ENCODE measurements around the gene MESP2.
A peak's percentile ranks its signal among the peaks of the same experiment; 100 is the strongest.

The MESP2 gene

DNA sequence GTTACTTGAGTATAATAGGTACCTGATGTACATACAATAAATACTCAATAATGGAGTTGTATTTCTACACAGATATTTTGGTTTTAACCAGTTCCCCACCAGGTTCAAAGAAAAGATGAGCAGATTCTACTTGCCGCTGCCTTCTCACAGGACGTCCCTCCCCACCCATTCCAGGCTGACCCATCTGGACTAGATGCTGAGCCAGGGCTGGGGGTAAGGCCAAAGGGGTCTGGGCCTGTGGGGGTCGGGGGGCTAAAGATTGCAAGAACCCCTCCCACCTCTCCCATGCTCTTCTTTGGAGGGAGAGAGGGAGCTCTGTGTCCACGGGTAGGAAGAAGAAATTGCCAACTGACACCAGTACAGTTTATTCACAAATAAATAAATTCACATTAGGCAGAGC, 26.6 kb upstream of the MESP2 start:
- peaks cover 3% of the 10 kb centered on the region for H3K27me3 Mint-ChIP-seq
- no peaks in the 10 kb centered on the region for H3K36me3 Mint-ChIP-seq
- DNase-seq (ENCODE audit: low spot score in 2 of 2) (no peak), ATAC-seq (ENCODE audit: low read depth) (no peak)
- H3K4me3 Mint-ChIP-seq = peak overlapping the region; percentile 81
- H3K27ac Mint-ChIP-seq = no peak overlapping the region
- H3K4me1 Mint-ChIP-seq = peaks cover 3% of the 10 kb centered on the region
- no peaks in the 10 kb centered on the region for H3K9me3 Mint-ChIP-seq

DNA sequence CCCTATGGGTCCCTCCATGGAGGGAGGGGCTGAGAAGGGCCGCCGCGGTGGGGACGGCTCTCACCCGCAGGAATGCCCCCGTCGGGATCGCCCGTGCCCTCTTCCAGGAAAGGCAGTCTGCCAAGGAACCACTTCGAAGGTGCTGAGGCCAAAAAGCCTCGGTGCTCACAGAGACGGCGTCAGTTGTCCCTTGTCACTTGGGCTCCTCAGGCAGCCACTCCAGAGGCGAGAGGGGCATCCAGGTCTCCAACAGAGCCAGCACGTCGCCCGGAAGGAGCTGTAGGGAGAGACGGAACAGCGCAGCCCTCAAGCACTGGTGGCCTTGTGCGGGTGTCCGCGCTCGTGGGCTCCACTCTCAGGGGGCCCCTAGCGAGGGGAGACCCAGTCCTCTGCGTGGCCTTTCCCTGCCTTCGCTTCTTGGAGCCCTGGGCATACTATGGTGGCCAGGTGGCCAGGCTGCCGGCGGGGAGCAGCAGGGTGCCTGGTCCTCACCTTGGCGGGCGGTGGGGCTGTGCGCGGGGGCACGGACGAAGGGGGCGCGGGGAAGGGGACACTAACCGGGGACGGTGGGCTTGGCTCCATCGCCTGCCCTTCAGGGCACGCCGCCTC, 26.1 kb upstream of the MESP2 start:
- H3K27ac Mint-ChIP-seq = no peak overlapping the region
- no peaks in the 10 kb centered on the region for H3K36me3 Mint-ChIP-seq
- ATAC-seq (ENCODE audit: low read depth) (no peak), DNase-seq (ENCODE audit: low spot score in 2 of 2) (peak in 1 of 2 donors; percentile 39)
- no peaks in the 10 kb centered on the region for H3K9me3 Mint-ChIP-seq
- H3K27me3 Mint-ChIP-seq = peaks cover 2% of the 10 kb centered on the region
- H3K4me3 Mint-ChIP-seq = peak overlapping the region; percentile 81
- peaks cover 3% of the 10 kb centered on the region for H3K4me1 Mint-ChIP-seq

- DNase-seq (ENCODE audit: low spot score in 2 of 2) (peak; percentile 85 to 88), ATAC-seq (ENCODE audit: low read depth) (peak; percentile 87)
- Mint-ChIP-seq H3K9me3 (no peaks in the 10 kb centered on the region), H3K27me3 (peaks cover 2% of the 10 kb centered on the region), H3K4me1 (peaks cover 3% of the 10 kb centered on the region), H3K36me3 (no peaks in the 10 kb centered on the region), H3K27ac (no peak within 1 kb of the TSS), H3K4me3 (peak within 1 kb of the TSS; percentile 81)
Observed at GRCh38 chr15:89750560-89751542, 25.3 kb upstream of the MESP2 start, which contains the start of gene MESP1. Gene MESP1, minus strand, starts transcription at chr15:89751249. Its CDS starts 18 bp downstream, at chr15:89751231.

DNA sequence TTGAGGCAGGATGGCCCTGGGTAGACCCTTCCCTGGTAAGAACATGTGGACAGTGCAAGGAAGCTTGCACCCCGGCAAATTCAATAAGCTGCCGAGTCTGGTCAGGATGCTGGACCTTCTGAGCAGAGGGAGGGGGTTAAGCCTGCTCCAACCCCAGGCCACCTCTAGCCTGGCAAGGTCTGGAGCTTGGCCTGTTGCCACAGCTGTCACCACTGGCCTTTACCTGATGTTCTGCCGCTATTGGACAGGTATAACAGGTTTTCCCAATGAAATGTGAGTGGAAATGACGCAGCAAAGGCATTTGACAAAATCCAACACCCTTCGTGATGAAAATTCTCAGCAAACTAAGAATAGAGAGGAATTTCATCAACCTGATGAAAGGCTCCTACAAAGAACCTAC, 24.4 kb upstream of the MESP2 start:
- Mint-ChIP-seq H3K9me3 (no peaks in the 10 kb centered on the region), H3K27ac (no peak overlapping the region), H3K36me3 (no peaks in the 10 kb centered on the region), H3K4me1 (peaks cover 3% of the 10 kb centered on the region), H3K27me3 (peaks cover 4% of the 10 kb centered on the region), H3K4me3 (peak overlapping the region; percentile 44)
- DNase-seq (ENCODE audit: low spot score in 2 of 2) (no peak), ATAC-seq (ENCODE audit: low read depth) (no peak)

GRCh38 chr15:89753855-89754254, 22.3 kb upstream of the MESP2 start:
- peaks cover 3% of the 10 kb centered on the region for H3K4me1 Mint-ChIP-seq
- H3K4me3 Mint-ChIP-seq = no peak overlapping the region
- ATAC-seq (ENCODE audit: low read depth) = no peak
- H3K9me3 Mint-ChIP-seq = no peaks in the 10 kb centered on the region
- DNase-seq (ENCODE audit: low spot score in 2 of 2) = no peak
- H3K27ac Mint-ChIP-seq = no peak overlapping the region
- H3K36me3 Mint-ChIP-seq = no peaks in the 10 kb centered on the region
- H3K27me3 Mint-ChIP-seq = peaks cover 4% of the 10 kb centered on the region

DNA sequence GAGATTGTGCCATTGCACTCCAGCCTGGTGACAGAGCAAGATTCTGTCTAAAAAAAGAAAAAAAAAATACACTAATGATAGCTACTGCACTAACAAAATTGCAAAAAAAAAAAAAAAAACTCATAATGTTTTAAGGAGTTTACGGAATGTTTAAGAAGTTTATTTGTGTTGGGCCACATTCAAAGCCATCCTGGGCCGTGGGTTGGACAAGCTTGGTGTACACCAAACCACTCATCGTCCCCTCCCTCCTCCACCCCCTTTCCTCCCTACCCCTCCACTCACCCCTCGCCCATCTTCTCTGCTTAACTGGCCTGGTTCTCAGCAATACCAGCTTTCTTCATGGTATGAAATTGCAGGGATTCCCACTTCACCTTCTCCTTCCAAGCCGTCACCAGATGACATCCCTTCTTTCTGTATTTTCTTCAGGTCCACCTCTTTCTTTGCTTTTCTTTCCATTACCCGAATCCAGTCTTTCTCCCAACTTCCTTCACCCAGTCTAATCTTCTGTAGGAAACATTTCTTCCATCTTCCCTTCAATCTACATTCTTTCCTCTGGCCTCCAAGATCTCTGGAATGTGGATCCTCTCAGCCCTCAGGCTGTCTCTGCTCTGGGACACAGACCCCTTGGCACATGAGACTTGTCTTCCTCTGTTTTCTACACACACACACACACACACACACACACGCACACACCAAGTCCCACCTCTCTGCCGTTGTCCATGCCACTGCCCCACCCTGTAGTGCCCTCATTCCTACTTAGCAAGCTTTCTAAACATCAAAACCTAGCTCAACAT, 21.6 kb upstream of the MESP2 start:
- DNase-seq (ENCODE audit: low spot score in 2 of 2) (no peak), ATAC-seq (ENCODE audit: low read depth) (no peak)
- Mint-ChIP-seq H3K4me1 (peaks cover 3% of the 10 kb centered on the region), H3K27me3 (peaks cover 4% of the 10 kb centered on the region), H3K4me3 (no peak overlapping the region), H3K27ac (no peak overlapping the region), H3K9me3 (no peaks in the 10 kb centered on the region), H3K36me3 (no peaks in the 10 kb centered on the region)

- H3K4me3 Mint-ChIP-seq = no peak overlapping the region
- ATAC-seq (ENCODE audit: low read depth) = no peak
- no peak for DNase-seq (ENCODE audit: low spot score in 2 of 2)
- peaks cover 4% of the 10 kb centered on the region for H3K27me3 Mint-ChIP-seq
- no peak overlapping the region for H3K27ac Mint-ChIP-seq
- no peaks in the 10 kb centered on the region for H3K9me3 Mint-ChIP-seq
- no peaks in the 10 kb centered on the region for H3K4me1 Mint-ChIP-seq
- H3K36me3 Mint-ChIP-seq = no peaks in the 10 kb centered on the region
Observed at GRCh38 chr15:89755701-89756100, 20.4 kb upstream of the MESP2 start.

DNA sequence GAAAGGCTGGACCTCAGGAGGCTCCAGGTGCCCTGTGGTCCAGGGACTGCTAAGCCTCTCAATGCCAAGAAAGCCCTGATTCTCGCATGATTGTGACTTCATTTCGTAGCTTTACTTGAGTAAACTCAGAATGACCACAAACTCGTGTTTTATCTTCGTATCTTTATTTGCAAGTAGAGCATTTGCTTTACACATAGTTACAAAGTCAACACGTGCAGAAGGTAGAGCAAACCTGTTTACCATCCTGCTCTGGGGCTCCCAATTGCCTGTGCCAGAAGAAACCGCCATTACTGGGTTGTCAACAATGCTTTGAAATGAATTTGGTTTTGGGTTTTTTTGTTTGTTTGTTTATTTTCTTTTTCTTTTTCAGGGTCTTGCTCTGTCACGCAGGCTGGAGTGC, 19.2 kb upstream of the MESP2 start:
- no peaks in the 10 kb centered on the region for H3K9me3 Mint-ChIP-seq

DNA sequence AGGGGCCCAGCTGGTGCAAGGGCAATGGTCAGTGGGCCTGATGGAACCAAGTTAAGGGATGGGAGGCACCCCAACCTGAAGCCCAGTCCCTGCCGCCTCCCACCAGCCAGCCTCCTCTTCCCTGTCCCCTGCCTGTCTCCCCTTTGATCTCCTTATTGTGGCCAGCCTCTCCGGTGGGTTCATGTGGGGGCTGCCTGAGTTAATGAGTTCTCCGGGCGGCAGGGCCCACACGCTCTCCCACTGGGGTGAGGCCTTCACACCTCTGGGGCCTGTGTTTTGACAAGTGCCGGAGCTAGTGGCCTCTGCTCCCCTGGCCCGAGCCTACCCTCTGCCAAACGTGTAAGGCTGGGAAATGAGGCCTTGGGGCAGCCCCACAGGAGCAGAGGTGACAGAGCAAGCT, 17.8 kb upstream of the MESP2 start:
- Mint-ChIP-seq H3K4me1 (peaks cover 2% of the 10 kb centered on the region), H3K36me3 (no peaks in the 10 kb centered on the region), H3K9me3 (no peaks in the 10 kb centered on the region), H3K27me3 (peaks cover 4% of the 10 kb centered on the region), H3K27ac (no peak overlapping the region), H3K4me3 (no peak overlapping the region)
- ATAC-seq (ENCODE audit: low read depth) (no peak), DNase-seq (ENCODE audit: low spot score in 2 of 2) (no peak)

More for the DNA sequence above, 19.2 kb upstream of the MESP2 start:
- DNase-seq (ENCODE audit: low spot score in 2 of 2) = no peak
- ATAC-seq (ENCODE audit: low read depth) = no peak
- H3K4me3 Mint-ChIP-seq = no peak overlapping the region
- no peaks in the 10 kb centered on the region for H3K36me3 Mint-ChIP-seq
- peaks cover 4% of the 10 kb centered on the region for H3K27me3 Mint-ChIP-seq
- no peak overlapping the region for H3K27ac Mint-ChIP-seq
- peaks cover 2% of the 10 kb centered on the region for H3K4me1 Mint-ChIP-seq

- DNase-seq (ENCODE audit: low spot score in 2 of 2) = no peak
- H3K27ac Mint-ChIP-seq = no peak overlapping the region
- H3K27me3 Mint-ChIP-seq = peaks cover 2% of the 10 kb centered on the region
- H3K36me3 Mint-ChIP-seq = no peaks in the 10 kb centered on the region
- no peak overlapping the region for H3K4me3 Mint-ChIP-seq
- no peaks in the 10 kb centered on the region for H3K9me3 Mint-ChIP-seq
- H3K4me1 Mint-ChIP-seq = peaks cover 2% of the 10 kb centered on the region
- ATAC-seq (ENCODE audit: low read depth) = no peak
Observed at GRCh38 chr15:89758981-89759380, 17.2 kb upstream of the MESP2 start.

GRCh38 chr15:89759835-89760234, 16.3 kb upstream of the MESP2 start:
- ATAC-seq (ENCODE audit: low read depth) = no peak
- H3K4me1 Mint-ChIP-seq = peaks cover 2% of the 10 kb centered on the region

DNA sequence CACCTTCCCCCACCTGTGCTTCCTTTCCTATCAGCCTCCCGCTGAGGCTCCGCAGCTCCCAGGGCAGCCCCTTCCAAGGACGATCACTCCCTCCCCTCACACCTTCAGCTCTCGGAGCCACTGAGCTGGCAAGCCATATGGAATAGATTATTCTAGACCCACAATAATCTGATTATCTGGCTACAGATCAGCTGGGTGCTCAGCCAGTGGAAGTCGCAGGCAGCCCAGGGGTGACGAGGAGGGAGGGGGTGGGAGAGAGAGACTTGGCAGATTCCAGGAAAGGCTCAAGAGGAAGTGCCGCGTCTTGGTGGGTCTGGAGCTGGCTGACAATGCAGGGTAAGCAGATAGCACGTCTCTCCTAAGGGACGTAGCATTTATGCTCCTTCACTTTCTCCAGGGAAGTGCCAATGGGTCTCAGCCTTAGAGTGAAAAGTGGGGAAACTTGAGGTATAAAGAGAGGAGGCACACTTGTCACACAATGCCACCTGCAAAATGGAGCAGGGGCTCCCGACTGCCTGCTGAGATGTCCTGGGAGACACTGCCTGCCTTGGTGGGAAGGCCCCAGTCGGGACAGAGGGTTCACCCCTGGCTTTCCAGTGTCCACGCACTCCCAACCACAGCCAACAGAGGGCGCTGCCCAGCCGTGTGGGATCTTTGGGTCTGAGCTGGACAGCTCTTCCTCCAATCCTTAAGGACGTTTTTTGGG, 15.7 kb upstream of the MESP2 start:
- no peaks in the 10 kb centered on the region for H3K9me3 Mint-ChIP-seq
- ATAC-seq (ENCODE audit: low read depth) (peak; percentile 80), DNase-seq (ENCODE audit: low spot score in 2 of 2) (peak; percentile 72 to 80)
- H3K36me3 Mint-ChIP-seq = no peaks in the 10 kb centered on the region
- H3K4me1 Mint-ChIP-seq = peaks cover 2% of the 10 kb centered on the region
- peaks cover 2% of the 10 kb centered on the region for H3K27me3 Mint-ChIP-seq
- H3K27ac Mint-ChIP-seq = no peak overlapping the region
- H3K4me3 Mint-ChIP-seq = no peak overlapping the region

More at GRCh38 chr15:89759835-89760234, 16.3 kb upstream of the MESP2 start:
- H3K9me3 Mint-ChIP-seq = no peaks in the 10 kb centered on the region
- no peak for DNase-seq (ENCODE audit: low spot score in 2 of 2)
- H3K36me3 Mint-ChIP-seq = no peaks in the 10 kb centered on the region
- H3K27ac Mint-ChIP-seq = no peak overlapping the region
- H3K4me3 Mint-ChIP-seq = no peak overlapping the region
- H3K27me3 Mint-ChIP-seq = peaks cover 2% of the 10 kb centered on the region

GRCh38 chr15:89761009-89761831, 14.9 kb upstream of the MESP2 start:
- no peak for ATAC-seq (ENCODE audit: low read depth)
- H3K4me1 Mint-ChIP-seq = peaks cover 2% of the 10 kb centered on the region
- no peaks in the 10 kb centered on the region for H3K9me3 Mint-ChIP-seq
- H3K27me3 Mint-ChIP-seq = no peaks in the 10 kb centered on the region
- DNase-seq (ENCODE audit: low spot score in 2 of 2) = no peak
- no peaks in the 10 kb centered on the region for H3K36me3 Mint-ChIP-seq
- no peak overlapping the region for H3K27ac Mint-ChIP-seq
- H3K4me3 Mint-ChIP-seq = no peak overlapping the region
